Loucy (cell line): ENCODE data around the gene HDAC11.

Source experiments
- H2AFZ ChIP-seq: fragments of 200-600 bp; sonication (generic); 2 replicates; pipeline ENCODE4 v1.6.0; 2016; ENCODE audit warnings: antibody characterized with exemption, mild to moderate bottlenecking, low read length, moderate library complexity
- H3F3A ChIP-seq: fragments of 200-600 bp; 2 replicates; pipeline ENCODE4 v1.6.0; 2016; ENCODE audit warnings: antibody characterized with exemption, low read depth, mild to moderate bottlenecking
- H3K27me3 ChIP-seq: fragments of 200-600 bp; sonication (generic); 2 replicates; pipeline ENCODE4 v1.6.1; 2014; ENCODE audit warnings: low read length, mild to moderate bottlenecking; ENCODE audit not compliant: insufficient read depth, poor library complexity, severe bottlenecking
- H3K36me3 ChIP-seq: fragments of 200-600 bp; sonication (generic); 2 replicates; pipeline ENCODE4 v1.6.1; 2016; ENCODE audit warnings: low read length; ENCODE audit not compliant: insufficient read depth
- H3K4me1 ChIP-seq: fragments of 200-600 bp; sonication (generic); 2 replicates; pipeline ENCODE4 v1.5.1; 2014; ENCODE audit warnings: low read length, mild to moderate bottlenecking; ENCODE audit not compliant: insufficient read depth, poor library complexity, severe bottlenecking
- H3K4me2 ChIP-seq: fragments of 200-600 bp; sonication (generic); 2 replicates; pipeline ENCODE4 v1.6.0; 2014; ENCODE audit warnings: antibody characterized with exemption, low read length, low read depth, mild to moderate bottlenecking; ENCODE audit not compliant: poor library complexity, severe bottlenecking
- H3K4me3 ChIP-seq: fragments of 200-600 bp; sonication (generic); 2 replicates; pipeline ENCODE4 v1.5.1; 2014; ENCODE audit warnings: low read length, mild to moderate bottlenecking, mixed read lengths; ENCODE audit not compliant: poor library complexity, severe bottlenecking
- H3K79me2 ChIP-seq: fragments of 200-600 bp; sonication (generic); 2 replicates; pipeline ENCODE4 v1.6.1; 2014; ENCODE audit warnings: low read length; ENCODE audit not compliant: insufficient read depth
- H3K9ac ChIP-seq: fragments of 200-600 bp; sonication (generic); 2 replicates; pipeline ENCODE4 v1.6.0; 2014; ENCODE audit warnings: mild to moderate bottlenecking, low read depth, low read length, moderate library complexity; ENCODE audit not compliant: poor library complexity, severe bottlenecking
- H3K9me2 ChIP-seq: fragments of 200-600 bp; sonication (generic); replicated peaks from 2 replicates; pipeline ENCODE4 v1.6.1; 2016; ENCODE audit warnings: low read depth, low read length, mixed read lengths
- H3K9me3 ChIP-seq: fragments of 200-600 bp; sonication (generic); 2 replicates; pipeline ENCODE4 v1.6.1; 2014; ENCODE audit warnings: mild to moderate bottlenecking, antibody characterized with exemption, low read length, low read depth; ENCODE audit not compliant: insufficient read depth
- H4K20me1 ChIP-seq: fragments of 200-600 bp; sonication (generic); 2 replicates; pipeline ENCODE4 v1.6.0; 2014; ENCODE audit warnings: antibody characterized with exemption, low read length, mild to moderate bottlenecking; ENCODE audit not compliant: insufficient read depth, poor library complexity, severe bottlenecking
- EZH2phosphoT487 ChIP-seq: fragments of 200-600 bp; IDR thresholded peaks from 2 replicates; pipeline ENCODE4 v1.6.1; 2018; ENCODE audit warnings: antibody characterized with exemption, mild to moderate bottlenecking, moderate library complexity, borderline replicate concordance
- TF ChIP-seq, protein P1 (sequence below): fragments of 200-600 bp; sonication (generic); conservative IDR thresholded peaks from 2 replicates; pipeline ENCODE4 v1.5.1; 2014; ENCODE audit warnings: mild to moderate bottlenecking, antibody characterized with exemption, low read length

HDAC11 gene

DNA sequence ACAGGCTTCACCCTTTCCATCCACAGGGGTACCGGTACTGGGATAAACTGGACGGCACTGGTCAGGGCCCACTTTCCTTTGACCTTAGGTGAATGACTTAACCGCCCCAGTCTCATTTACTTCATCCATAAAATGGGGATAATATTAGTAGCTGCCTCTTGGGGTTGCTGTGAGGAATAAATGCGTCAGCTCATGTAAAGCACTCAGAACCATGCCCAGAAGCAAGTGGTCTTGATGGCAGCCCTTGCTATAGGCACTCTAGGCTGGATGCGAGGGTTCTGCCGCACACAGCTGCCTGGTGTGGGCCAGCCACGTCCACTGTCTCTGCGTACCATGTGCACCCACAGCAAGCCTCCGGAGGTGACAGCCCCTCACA is 36.6 kb downstream of the HDAC11 start:
- no peaks in the 10 kb centered on the region for H3K9me3 ChIP-seq
- no peaks in the 10 kb centered on the region for H3K9me2 ChIP-seq
- no peaks in the 10 kb centered on the region for H3K4me1 ChIP-seq
- TF ChIP-seq EZH2phosphoT487, result no peak
- TF ChIP-seq, protein P1, sequence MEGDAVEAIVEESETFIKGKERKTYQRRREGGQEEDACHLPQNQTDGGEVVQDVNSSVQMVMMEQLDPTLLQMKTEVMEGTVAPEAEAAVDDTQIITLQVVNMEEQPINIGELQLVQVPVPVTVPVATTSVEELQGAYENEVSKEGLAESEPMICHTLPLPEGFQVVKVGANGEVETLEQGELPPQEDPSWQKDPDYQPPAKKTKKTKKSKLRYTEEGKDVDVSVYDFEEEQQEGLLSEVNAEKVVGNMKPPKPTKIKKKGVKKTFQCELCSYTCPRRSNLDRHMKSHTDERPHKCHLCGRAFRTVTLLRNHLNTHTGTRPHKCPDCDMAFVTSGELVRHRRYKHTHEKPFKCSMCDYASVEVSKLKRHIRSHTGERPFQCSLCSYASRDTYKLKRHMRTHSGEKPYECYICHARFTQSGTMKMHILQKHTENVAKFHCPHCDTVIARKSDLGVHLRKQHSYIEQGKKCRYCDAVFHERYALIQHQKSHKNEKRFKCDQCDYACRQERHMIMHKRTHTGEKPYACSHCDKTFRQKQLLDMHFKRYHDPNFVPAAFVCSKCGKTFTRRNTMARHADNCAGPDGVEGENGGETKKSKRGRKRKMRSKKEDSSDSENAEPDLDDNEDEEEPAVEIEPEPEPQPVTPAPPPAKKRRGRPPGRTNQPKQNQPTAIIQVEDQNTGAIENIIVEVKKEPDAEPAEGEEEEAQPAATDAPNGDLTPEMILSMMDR, result no peak
- H4K20me1 ChIP-seq, result no peaks in the 10 kb centered on the region
- no peaks in the 10 kb centered on the region for H3K79me2 ChIP-seq
- H3K36me3 ChIP-seq, result no peaks in the 10 kb centered on the region
- no peak overlapping the region for H3K4me3 ChIP-seq
- no peak overlapping the region for H2AFZ ChIP-seq
- no peaks in the 10 kb centered on the region for H3K27me3 ChIP-seq
- H3F3A ChIP-seq, result no peaks in the 10 kb centered on the region
- no peak overlapping the region for H3K9ac ChIP-seq
- no peak overlapping the region for H3K4me2 ChIP-seq

DNA sequence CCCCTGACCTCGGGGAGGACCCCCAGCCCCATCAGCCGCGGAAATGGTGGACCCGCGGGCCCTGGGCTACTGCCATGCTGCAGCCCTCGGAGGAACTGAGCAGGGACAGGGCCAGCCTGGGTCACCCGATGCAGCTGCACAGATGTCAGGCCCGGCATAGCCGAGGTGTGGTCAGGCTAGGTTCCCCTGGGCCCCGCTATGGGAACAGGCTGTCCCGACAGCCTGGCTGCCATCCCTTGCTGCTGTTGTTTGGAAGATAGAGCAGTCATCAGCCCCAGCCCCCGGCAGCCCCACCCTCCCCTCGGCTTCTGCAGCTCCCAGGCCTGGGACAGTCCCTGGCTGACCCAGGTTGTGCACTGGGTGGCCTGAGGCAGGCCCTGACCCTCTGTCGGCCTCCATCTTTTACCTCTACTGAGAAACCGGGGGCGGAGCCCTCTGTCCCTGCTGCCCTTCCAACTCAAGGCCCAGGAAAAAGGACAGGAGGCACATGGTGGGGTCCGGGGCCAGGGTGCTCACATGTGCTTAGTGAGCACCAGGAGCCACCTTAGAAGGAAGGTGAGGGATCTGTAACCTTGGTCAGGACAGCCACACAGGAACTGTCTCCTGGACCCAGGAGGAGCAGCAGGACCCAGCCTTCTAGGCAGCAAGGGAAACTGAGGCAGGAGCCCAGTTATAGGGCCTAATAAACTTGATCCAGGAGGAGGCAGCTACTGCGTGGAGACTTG is 37.3 kb downstream of the HDAC11 start:
- TF ChIP-seq EZH2phosphoT487, result no peak
- TF ChIP-seq, protein P1, result no peak

DNA sequence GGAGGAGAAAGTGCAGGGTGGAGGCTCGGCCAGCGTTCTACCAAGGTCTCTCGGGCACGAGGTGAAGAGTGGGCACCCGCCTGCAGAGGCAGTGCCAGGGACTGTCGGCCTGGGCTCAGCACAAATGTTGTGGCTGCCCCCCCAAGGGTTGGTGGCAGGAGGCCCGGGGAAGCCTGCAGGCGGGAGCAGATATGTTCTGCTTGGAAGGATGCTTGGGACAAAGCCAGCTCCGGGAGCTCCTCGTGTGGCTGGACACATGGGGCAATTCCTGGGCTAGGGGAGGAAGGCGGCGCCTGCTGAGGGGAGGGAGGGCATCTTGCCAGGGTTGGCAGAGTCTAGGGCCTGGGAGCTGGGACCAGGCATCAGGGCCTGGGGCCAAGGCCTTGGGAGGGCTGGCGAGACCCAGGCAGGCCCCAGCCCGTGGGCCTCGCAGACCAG is 38.4 kb downstream of the HDAC11 start:
- Histone ChIP-seq H3K27me3 (no peaks in the 10 kb centered on the region), H3K9me2 (no peaks in the 10 kb centered on the region), H2AFZ (no peak overlapping the region), H3K4me1 (no peaks in the 10 kb centered on the region), H3F3A (no peaks in the 10 kb centered on the region), H3K79me2 (no peaks in the 10 kb centered on the region), H3K9me3 (no peaks in the 10 kb centered on the region), H4K20me1 (no peaks in the 10 kb centered on the region), H3K4me2 (no peak overlapping the region), H3K4me3 (no peak overlapping the region), H3K9ac (no peak overlapping the region), H3K36me3 (no peaks in the 10 kb centered on the region)
- TF ChIP-seq, protein P1, result no peak
- TF ChIP-seq EZH2phosphoT487, result no peak

More for the DNA sequence above, 37.3 kb downstream of the HDAC11 start:
- Histone ChIP-seq H3K9ac (no peak overlapping the region), H3K9me3 (no peaks in the 10 kb centered on the region), H3K4me2 (no peak overlapping the region), H3K36me3 (no peaks in the 10 kb centered on the region), H2AFZ (no peak overlapping the region), H3K79me2 (no peaks in the 10 kb centered on the region), H4K20me1 (no peaks in the 10 kb centered on the region), H3K4me3 (no peak overlapping the region), H3F3A (no peaks in the 10 kb centered on the region), H3K4me1 (no peaks in the 10 kb centered on the region), H3K9me2 (no peaks in the 10 kb centered on the region), H3K27me3 (no peaks in the 10 kb centered on the region)
